Upper lobe of right lung (tissue), 1 donor: Measurements from ENCODE around the gene ST6GAL1. TPM values are rescaled to one million over a fixed set of nuclear protein-coding genes. Genes with fewer than 3 reads are reported as not detected.
A peak's percentile ranks its signal among the peaks of the same experiment; 100 is the strongest.

Experiments used
- ATAC-seq: fragments of 200-7000 bp; cut with Tn5 transposase; one replicate; pipeline ENCODE4 v1.9.1; 2020; ENCODE audit warnings: mild to moderate bottlenecking, moderate library complexity
- DNase-seq: peaks from one replicate; pipeline ENCODE4 v3.0.0-alpha.2; 2020
- H3K27ac ChIP-seq: fragments of 200-600 bp; one replicate; pipeline ENCODE4 v1.8.0; 2022
- H3K27me3 ChIP-seq: fragments of 200-600 bp; one replicate; pipeline ENCODE4 v1.8.0; 2022; ENCODE audit warnings: mild to moderate bottlenecking
- H3K36me3 ChIP-seq: fragments of 200-600 bp; one replicate; pipeline ENCODE4 v1.8.0; 2022
- H3K4me1 ChIP-seq: fragments of 200-600 bp; one replicate; pipeline ENCODE4 v1.8.0; 2022
- H3K4me3 ChIP-seq: fragments of 200-600 bp; one replicate; pipeline ENCODE4 v1.8.0; 2022; ENCODE audit warnings: mild to moderate bottlenecking
- H3K9me3 ChIP-seq: fragments of 200-600 bp; one replicate; pipeline ENCODE4 v1.8.0; 2022
- CTCF ChIP-seq: fragments of 200-600 bp; IDR thresholded peaks from one replicate; pipeline ENCODE4 v1.8.0; 2022; ENCODE audit warnings: antibody characterized with exemption
- intact Hi-C: fragments of 100-400 bp; cut with DNase I; formaldehyde crosslinking; loops from one replicate; pipeline ENCODE4 v1.11.0; 2022
- total RNA-seq: library from RNA; stranded (reverse); fragmentation: NEBNext Ultra II Directional; extraction: Animal tissue kit (Norgen Biotek cat#: 25700); gene quantifications from one replicate; pipeline ENCODE4 v1.2.1, GENCODE V29; 2021
- donor health status: DM: no; HTN: yes; CAD: no; lungs with severe emphysema.

The ST6GAL1 gene
- total RNA-seq, 1 donor from 2014 or later, result 116 TPM

- peaks cover 30% of the 10 kb centered on the region for H3K4me1 ChIP-seq
- peaks cover 9% of the 10 kb centered on the region for H3K36me3 ChIP-seq
- H3K9me3 ChIP-seq, result no peaks in the 10 kb centered on the region
- peak; percentile 31 for TF ChIP-seq CTCF
- H3K27me3 ChIP-seq, result no peaks in the 10 kb centered on the region
- DNase-seq (peak; percentile 88), ATAC-seq (peak; percentile 86)
- intact Hi-C loops, result no loop called here
- peak overlapping the region; percentile 88 for H3K4me3 ChIP-seq
- H3K27ac ChIP-seq, result peak overlapping the region; percentile 83
Measured at GRCh38 chr3:186930641-186931531, 560 bp downstream of the ST6GAL1 start.

DNA sequence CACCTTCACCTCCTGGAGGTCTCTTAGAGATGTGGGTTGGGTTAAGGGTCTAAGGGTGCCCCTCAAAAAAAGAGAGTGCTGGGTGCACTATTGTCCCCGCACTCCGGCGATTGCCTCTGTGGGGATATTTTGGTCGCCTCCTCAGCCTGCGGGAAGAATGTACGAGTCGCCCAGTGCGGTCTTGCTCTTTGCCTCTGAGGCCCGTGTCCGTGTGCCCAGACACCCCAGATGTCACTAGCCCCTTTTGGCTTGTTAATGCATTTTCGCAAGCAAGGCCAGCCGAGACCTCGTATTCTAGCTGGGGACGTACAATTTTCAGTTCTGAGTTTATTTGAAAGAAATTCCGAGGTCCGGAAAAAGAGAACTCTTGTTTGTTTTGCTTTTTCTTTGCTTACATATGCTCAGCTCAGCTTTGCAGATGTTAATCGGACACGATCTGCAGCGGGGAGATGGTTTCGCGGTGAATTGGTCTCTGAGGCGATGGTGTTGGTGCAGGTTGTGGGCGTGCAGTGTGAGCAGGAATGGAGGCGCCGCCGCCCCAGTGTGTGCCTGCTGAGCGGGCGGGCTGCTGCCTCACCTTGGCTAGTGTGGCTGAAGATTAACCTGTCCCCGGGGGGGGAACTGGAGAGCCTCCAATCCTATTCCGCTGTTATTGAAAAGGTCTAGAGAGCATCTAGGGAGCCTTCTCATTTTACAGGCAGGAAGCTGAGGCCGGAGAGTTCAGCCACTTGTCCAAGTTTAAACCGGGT, 1.4 kb downstream of the ST6GAL1 start:
- H3K4me1 ChIP-seq, result peaks cover 30% of the 10 kb centered on the region
- no peak for TF ChIP-seq CTCF
- peak overlapping the region; percentile 83 for H3K27ac ChIP-seq
- H3K36me3 ChIP-seq, result peaks cover 15% of the 10 kb centered on the region
- intact Hi-C loops, result no loop called here
- DNase-seq (peak; percentile 82), ATAC-seq (peak; percentile 62)
- H3K9me3 ChIP-seq, result no peaks in the 10 kb centered on the region
- peak overlapping the region; percentile 88 for H3K4me3 ChIP-seq
- H3K27me3 ChIP-seq, result no peaks in the 10 kb centered on the region

- no peak for DNase-seq
- H3K4me3 ChIP-seq, result peak overlapping the region; percentile 88
- intact Hi-C loops, result no loop called here
- peaks cover 15% of the 10 kb centered on the region for H3K36me3 ChIP-seq
- TF ChIP-seq CTCF, result no peak
- peaks cover 31% of the 10 kb centered on the region for H3K4me1 ChIP-seq
- no peaks in the 10 kb centered on the region for H3K9me3 ChIP-seq
- H3K27ac ChIP-seq, result peak overlapping the region; percentile 83
- no peaks in the 10 kb centered on the region for H3K27me3 ChIP-seq
- ATAC-seq, result no peak
Measured at GRCh38 chr3:186932281-186933181, 2.2 kb downstream of the ST6GAL1 start.

GRCh38 chr3:186933816-186934215, 3.5 kb downstream of the ST6GAL1 start:
- TF ChIP-seq CTCF, result no peak
- ATAC-seq (no peak), DNase-seq (no peak)
- intact Hi-C loops, result no loop called here
- Histone ChIP-seq H3K27me3 (no peaks in the 10 kb centered on the region), H3K36me3 (peaks cover 15% of the 10 kb centered on the region), H3K4me1 (peaks cover 34% of the 10 kb centered on the region), H3K9me3 (no peaks in the 10 kb centered on the region), H3K27ac (peak overlapping the region; percentile 83), H3K4me3 (no peak overlapping the region)

- H3K9me3 ChIP-seq, result no peaks in the 10 kb centered on the region
- H3K27me3 ChIP-seq, result no peaks in the 10 kb centered on the region
- H3K4me3 ChIP-seq, result no peak overlapping the region
- H3K27ac ChIP-seq, result no peak overlapping the region
- H3K4me1 ChIP-seq, result peaks cover 31% of the 10 kb centered on the region
- intact Hi-C loops, result no loop called here
- ATAC-seq, result no peak
- no peak for DNase-seq
- no peak for TF ChIP-seq CTCF
- H3K36me3 ChIP-seq, result peaks cover 15% of the 10 kb centered on the region
Measured at GRCh38 chr3:186935133-186935532, 4.8 kb downstream of the ST6GAL1 start.
